Measurements from ENCODE around the gene NLE1.
"Not testable (repeated sequence)": the region's sequence is repeated elsewhere in the genome, so short reads cannot be mapped to it uniquely, and the experiment has no call there.

NLE1 gene

GRCh38 chr17:35152421-35153140 is 10.5 kb upstream of the NLE1 start:
- no peak for TF ChIP-seq GATA1 (IDR thresholded peaks at IDR 0.05; ENCODE audit: low read depth, low read length)
- no peak for TF ChIP-seq POLR2A (IDR thresholded peaks at IDR 0.05; ENCODE audit: low read length)
- no peak for DNase-seq

- DNase-seq, result not testable (repeated sequence)
These were observed 9.0 kb upstream of the NLE1 start for GRCh38 chr17:35151080-35151479.

DNA sequence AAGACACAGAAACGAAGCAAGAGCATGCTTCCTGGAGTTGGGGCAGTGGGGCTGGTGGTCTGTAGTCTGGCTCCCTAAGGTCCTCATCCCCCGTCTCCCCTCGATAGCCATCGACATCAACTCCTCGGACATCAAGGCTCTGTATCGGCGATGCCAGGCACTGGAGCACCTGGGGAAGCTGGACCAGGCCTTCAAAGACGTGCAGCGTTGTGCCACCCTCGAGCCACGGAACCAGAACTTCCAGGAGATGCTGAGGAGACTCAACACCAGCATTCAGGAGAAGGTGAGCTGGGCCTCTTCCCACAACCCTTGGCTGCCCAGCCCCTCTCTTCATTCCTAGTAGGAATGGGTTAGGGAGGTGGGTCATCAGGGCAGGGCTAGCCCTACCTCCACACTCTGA is 7.8 kb upstream of the NLE1 start:
- no peak for DNase-seq
- TF ChIP-seq GATA1 (IDR thresholded peaks at IDR 0.05; ENCODE audit: low read depth, low read length) (no peak), POLR2A (IDR thresholded peaks at IDR 0.05; ENCODE audit: low read length) (no peak)

DNA sequence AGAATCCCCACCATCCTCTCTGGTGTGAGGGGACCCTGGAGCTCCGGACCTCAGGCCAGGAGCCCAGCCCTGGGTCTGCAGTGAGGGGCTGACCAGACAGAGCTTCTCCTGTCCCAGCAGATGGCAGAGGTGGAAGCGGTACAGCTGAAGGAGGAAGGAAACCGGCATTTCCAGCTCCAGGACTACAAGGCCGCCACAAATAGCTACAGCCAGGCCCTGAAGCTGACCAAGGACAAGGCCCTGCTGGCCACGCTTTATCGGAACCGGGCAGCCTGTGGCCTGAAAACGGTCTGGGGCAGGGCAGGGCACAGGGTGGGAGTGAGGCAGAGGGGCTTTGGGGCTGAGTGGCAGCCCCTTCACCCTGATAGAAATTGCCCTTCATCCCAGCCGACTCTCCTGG is 6.0 kb upstream of the NLE1 start:
- TF ChIP-seq GATA1 (IDR thresholded peaks at IDR 0.05; ENCODE audit: low read depth, low read length) (no peak), POLR2A (IDR thresholded peaks at IDR 0.05; ENCODE audit: low read length) (no peak)

GRCh38 chr17:35147375-35147905 is 5.3 kb upstream of the NLE1 start, which contains the start of gene UNC45B:
UNC45B (plus strand) TSS chr17:35147817; CDS start chr17:35148264, 447 bp downstream.
- DNase-seq, result no peak
- TF ChIP-seq GATA1 (IDR thresholded peaks at IDR 0.05; ENCODE audit: low read depth, low read length), result no peak
- TF ChIP-seq POLR2A (IDR thresholded peaks at IDR 0.05; ENCODE audit: low read length), result no peak

More for the DNA sequence above, 6.0 kb upstream of the NLE1 start:
- no peak for DNase-seq

DNA sequence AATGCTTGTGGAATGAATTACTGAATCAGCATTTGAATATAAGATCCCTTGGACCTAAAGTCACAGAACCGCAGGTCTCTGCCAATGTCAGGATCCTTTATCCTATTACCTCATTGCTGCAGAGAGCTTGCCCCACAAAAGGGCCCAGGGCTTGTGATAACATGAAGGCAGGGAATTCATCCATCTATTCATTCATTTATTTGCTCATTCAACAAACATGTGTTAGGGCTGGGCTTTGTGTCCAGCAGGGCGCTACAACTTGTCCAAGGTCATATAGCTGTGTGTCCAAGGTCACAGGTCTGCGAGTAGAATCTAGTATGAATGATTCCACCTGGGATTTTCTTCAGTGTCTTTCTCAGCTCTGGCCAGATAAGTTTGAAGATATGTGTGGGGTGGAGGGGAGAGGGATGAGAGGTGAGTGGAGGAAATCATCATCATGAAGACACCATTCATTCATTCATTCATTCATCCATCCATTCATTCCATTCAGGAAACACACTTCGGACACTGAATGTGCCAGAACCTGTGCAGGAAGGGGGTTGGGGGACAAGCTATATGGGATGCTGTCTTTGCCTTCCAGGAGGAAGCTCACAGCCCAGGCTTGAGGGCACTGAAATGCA is 4.2 kb upstream of the NLE1 start:
- TF ChIP-seq POLR2A (IDR thresholded peaks at IDR 0.05; ENCODE audit: low read length), result no peak
- no peak for TF ChIP-seq GATA1 (IDR thresholded peaks at IDR 0.05; ENCODE audit: low read depth, low read length)
- no peak for DNase-seq

GRCh38 chr17:35144840-35145239 is 2.7 kb upstream of the NLE1 start:
- DNase-seq, result no peak
- TF ChIP-seq GATA1 (IDR thresholded peaks at IDR 0.05; ENCODE audit: low read depth, low read length) (no peak), POLR2A (IDR thresholded peaks at IDR 0.05; ENCODE audit: low read length) (no peak)

GRCh38 chr17:35142467-35142796 is 329 bp upstream of the NLE1 start:
- no peak for DNase-seq
- TF ChIP-seq POLR2A (IDR thresholded peaks at IDR 0.05; ENCODE audit: low read length), result no peak
- no peak for TF ChIP-seq GATA1 (IDR thresholded peaks at IDR 0.05; ENCODE audit: low read depth, low read length)

GRCh38 chr17:35138218-35138617 is 3.9 kb downstream of the NLE1 start:
- DNase-seq, result peak in 1 of 2 experiments; percentile 11
- TF ChIP-seq GATA1 (IDR thresholded peaks at IDR 0.05; ENCODE audit: low read depth, low read length) (no peak), POLR2A (IDR thresholded peaks at IDR 0.05; ENCODE audit: low read length) (no peak)

GRCh38 chr17:35135322-35135721 is 6.8 kb downstream of the NLE1 start:
- peak in 1 of 2 experiments; percentile 12 for DNase-seq
- no peak for TF ChIP-seq GATA1 (IDR thresholded peaks at IDR 0.05; ENCODE audit: low read depth, low read length)
- no peak for TF ChIP-seq POLR2A (IDR thresholded peaks at IDR 0.05; ENCODE audit: low read length)

DNA sequence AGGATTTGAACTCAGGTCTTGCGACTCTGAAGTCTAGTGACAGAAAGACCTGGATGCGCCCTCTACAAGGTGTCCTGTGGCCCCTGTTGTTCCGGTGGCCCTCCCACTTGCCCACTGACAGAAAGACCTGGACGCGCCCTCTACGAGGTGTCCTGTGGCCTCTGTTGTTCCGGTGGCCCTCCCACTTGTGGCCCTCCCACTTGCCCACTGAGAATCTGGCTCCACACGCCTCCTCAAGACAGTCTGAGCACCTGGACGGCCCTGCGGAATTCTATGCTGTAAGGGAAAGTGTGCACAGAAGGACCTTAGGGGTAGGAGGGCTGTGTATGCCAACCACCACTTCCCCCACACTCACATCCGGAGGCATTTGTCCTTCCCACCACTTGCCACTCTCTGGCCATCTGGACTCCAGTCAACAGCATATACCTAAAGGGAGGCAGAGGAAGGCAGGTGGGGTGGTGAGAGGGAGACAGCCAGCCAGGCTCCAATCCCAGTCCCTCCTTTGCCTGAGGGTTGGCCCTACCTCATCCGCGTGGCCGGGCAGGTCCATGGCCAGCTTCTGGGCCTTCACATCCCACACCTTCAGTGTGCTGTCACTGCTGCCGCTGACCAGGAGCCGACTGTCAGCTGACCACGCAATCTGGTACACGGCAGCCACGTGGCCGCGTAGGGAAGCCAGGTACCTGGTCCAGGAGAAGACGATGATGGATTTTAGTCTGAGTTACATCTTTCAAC is 9.1 kb downstream of the NLE1 start:
- DNase-seq, result no peak
- TF ChIP-seq GATA1 (IDR thresholded peaks at IDR 0.05; ENCODE audit: low read depth, low read length), result no peak
- TF ChIP-seq POLR2A (IDR thresholded peaks at IDR 0.05; ENCODE audit: low read length), result no peak

DNA sequence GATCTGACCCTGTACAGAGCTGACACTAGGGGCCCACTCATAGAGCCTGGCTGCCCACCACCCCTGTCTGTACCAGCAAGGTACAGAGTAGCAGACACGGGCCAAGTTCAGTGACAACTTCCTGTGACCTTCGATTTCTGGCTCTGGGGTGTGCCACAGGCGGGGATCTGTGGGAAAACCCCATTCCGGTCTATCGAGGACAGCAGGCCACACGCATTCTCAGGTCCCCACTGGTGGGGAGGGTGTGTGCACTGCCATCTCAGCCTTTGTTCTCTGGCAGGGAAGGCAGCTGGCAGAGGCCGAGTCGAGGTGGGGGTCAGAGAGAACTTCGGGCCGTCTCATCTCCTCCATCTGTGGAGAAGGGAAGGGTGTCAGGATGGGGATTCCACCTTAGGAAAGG is 10.0 kb downstream of the NLE1 start:
- TF ChIP-seq GATA1 (IDR thresholded peaks at IDR 0.05; ENCODE audit: low read depth, low read length), result no peak
- TF ChIP-seq POLR2A (IDR thresholded peaks at IDR 0.05; ENCODE audit: low read length), result no peak
- DNase-seq, result no peak

- TF ChIP-seq GATA1 (IDR thresholded peaks at IDR 0.05; ENCODE audit: low read depth, low read length), result no peak
- no peak for TF ChIP-seq POLR2A (IDR thresholded peaks at IDR 0.05; ENCODE audit: low read length)
- DNase-seq, result no peak
These were observed 11.7 kb downstream of the NLE1 start for GRCh38 chr17:35130392-35130791.

DNA sequence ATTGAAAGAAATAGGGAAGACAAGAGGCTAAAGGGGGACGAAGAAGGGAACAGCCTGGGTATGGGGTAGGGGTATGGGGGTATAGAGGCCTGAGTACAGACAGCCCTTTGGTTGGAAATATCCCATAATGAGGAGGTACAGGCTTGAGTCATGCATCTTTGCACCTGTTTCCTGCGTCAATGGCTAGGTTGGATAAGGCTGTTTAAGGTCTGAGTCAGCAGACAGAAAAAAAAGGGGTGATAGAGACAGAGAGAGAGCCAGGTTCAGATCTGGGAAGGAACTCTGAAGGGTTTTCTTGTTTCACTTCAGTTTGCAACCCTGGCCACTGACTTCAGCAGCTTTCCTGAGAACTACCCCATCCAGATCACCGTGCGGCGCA is 12.1 kb downstream of the NLE1 start:
- TF ChIP-seq GATA1 (IDR thresholded peaks at IDR 0.05; ENCODE audit: low read depth, low read length), result no peak
- TF ChIP-seq POLR2A (IDR thresholded peaks at IDR 0.05; ENCODE audit: low read length), result no peak

More for the DNA sequence above, 12.1 kb downstream of the NLE1 start:
- DNase-seq, result no peak
